NCI-H2196 treated with DMSO at 0.1 percent for 48 hours (cell line): ENCODE results near the gene DNMT3A.

Experiments used
- DNase-seq: peaks from one replicate; lab custom pipeline; 2025; ENCODE audit not compliant: unreplicated experiment; lab: John Stamatoyannopoulos, UW

DNMT3A gene

DNA sequence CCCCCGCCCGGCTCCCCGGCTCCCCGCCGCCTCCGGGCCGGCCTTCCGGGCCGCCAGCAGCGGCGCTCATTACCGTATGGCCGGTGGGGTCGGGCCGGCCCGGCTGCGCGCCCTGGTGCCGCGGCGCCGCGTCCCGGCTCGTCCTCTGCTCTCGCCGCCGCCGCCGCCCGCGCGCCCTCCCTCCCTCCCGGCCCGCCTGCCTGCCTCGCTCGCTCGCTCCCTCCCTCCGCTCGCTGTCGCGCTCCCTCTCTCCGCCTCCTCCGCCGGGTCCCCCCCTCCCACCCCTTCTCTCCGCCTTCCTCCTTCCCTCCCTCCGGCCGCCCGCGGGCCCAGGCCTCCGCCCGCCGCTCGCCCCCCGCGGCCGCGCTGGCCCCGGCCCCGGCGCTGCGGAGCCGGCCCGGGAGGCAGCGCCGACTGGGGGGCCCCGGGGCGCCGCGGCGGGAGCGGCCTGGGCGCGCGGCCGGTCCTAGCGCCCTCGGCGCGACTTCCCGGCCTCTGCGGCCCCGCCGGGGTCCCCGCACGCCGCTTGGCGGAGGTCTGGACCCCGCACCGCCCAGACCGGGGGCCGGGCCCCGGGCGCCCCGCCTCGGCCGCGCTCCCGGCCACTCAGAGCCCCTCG lies at the start of gene DNMT3A:
TSS of gene DNMT3A (minus strand) at position 173 of the 619 bp plus-strand sequence. CDS start 27,941 bp downstream, outside the sequence.
- DNase-seq, result peak; percentile 64

DNA sequence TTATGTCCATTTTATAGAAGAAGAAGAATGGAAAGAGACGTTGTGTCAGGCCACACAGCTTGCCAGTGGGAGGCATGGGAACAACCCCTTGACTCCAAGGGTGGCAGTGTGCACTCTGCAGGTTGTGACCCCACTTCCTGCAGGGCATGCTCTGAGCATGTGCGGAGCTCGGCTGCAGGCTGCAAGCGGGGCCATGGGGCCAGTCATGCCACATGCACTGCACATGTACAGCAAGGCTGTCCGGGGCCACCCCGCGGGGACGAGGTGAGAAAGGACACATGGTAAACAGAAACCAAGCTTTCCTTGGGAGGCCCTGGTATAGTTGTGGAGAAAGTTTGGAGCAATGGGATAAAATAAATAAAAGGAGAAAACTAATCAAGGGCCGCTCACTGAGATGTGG lies 47.4 kb upstream of the DNMT3A start:
- no peak for DNase-seq

DNA sequence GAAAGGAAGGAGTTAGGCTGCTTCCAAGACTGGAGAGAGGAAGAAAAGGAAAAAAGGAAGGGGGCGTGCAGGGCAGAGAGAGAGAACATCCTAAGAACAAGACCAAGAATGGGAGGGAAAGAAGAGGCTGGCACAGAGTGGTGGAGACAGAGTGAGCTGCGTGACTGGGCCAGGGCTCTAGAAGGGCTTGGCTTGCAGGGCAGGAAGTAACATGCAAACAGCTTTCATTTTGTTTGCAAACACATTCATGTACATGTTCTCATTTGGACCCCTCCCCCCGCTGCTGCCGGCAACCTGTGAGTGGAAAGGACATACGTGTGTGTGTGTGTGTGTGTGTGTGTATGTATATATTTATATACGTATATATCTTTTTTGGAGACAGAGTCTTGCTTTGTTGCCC lies 46.8 kb upstream of the DNMT3A start:
- DNase-seq, result no peak

DNA sequence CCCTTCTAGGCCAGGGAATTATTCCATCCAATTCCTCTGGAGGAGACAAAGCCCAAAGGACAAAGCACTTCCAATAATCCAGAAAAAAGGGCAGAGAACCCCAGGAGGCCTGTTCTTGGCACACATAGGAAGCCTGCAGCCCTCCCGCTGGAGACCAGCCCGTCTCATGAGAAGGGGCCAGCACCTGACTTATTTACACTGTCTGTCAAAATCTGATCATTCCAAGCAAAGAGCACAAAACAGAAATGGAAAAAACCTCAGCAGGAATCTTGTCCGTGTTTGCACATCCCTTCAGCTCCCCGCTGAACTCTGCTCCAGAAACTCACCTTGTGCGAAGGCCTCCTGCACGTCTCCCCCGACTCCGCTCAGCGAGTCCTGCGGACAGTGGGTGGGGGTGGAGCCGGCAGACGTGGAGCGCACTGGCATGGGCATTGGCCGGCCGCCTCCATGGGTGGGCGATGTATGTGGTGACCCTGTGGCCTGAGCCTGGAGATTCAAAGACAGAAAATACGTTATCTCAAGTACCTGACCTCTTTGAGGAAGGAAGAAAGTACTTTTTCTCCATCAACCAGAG lies 46.2 kb upstream of the DNMT3A start:
- DNase-seq, result no peak

DNA sequence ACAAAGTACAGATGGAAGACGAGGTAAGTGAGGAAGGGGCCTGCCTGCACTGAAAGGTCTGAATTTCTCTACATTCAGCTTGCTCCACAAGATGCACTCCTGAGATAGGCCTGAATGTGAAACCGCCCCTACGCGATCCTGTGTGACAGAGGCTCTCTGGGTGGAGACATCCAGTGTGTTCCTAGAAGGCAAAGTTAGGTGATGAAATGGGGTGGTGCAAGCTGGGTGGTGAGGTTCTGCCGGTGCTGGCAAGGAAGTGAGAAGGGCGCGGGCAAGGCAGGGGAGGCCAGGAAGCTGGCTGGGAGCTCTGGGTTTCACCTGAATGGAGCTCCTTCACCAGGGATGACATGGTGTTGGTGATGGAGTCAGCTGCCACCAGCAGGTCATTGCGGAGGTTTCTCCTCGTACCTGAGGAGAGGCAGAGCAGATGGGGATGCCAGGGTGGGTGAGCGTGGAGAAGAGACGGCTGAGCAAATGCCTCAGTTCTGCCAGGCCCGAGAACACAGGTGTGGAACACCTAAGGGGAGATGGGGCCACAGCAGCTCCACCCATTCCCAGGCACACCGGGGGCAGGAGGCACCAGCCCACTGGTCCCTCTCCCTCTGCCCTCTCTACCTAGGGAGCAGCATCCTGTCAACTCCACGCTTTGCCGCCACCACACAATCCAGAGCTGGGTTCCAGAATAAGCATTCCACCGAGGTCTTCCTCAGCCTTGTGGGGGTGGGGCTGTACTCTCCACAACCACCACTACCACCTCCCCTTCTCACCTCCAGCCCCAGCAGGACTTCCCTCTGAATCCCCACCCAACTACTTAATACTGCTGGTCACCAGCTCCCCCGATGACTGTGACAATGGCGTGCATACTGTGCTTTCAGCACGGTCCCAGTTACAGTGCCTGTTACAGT lies 45.5 kb upstream of the DNMT3A start:
- DNase-seq, result no peak

DNA sequence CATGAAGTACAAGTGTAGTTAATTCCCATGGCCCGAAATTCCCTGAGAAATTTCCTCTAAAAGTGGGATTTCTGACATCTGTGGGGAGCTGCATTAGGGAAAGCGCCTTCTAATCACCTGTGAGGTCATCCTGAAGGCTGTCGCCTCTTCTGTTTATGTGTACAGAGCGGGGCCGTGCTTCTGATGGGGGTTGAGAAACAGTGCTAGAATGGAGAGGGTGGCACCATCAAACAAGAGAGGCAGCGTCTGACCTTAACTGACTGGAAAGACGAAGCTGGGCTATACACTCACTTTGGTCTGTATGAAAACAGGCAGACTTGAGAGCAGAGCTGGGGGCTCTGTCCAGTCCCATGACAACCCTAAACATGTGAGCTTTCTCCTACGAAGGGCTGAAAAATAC lies 44.2 kb upstream of the DNMT3A start:
- no peak for DNase-seq

DNA sequence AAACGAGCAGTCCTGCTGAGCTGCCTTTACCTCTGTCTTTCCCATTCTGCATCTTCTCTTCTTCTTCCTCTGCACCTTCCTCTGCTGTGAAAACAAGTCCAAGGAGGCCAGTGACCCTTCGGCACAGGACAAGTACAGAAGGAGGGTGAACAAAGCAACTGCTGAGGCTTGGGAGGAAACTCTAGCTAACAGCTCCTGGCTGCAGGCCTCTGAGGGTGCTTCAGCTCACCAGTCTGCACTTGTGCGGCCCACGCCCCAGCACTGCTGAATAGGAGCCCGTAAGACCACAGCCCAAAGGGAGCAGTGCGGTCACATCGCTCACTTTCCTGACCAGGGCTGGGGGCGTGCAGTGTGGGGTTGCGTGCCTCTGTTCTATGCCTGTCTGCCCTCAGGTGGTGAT lies 42.1 kb upstream of the DNMT3A start:
- DNase-seq, result no peak

DNA sequence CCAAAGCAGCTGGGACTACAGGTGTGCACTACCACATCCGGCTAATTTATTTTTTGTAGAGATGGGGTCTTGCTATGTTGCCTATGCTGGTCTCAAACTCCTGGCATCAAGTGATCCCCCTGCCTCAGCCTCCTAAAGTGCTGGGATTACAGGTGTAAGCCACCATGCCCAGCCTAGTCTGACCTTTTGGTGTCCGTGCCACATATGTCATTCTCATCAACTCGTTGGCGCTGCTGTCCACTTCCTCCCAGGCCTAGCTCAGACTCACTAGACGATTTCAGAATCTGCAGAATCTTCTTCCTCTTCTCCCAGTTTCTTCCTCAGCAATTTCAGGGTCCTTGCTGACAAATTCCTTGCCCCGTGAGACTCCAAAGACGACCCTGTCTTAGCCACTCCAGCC lies 39.8 kb upstream of the DNMT3A start:
- no peak for DNase-seq

DNA sequence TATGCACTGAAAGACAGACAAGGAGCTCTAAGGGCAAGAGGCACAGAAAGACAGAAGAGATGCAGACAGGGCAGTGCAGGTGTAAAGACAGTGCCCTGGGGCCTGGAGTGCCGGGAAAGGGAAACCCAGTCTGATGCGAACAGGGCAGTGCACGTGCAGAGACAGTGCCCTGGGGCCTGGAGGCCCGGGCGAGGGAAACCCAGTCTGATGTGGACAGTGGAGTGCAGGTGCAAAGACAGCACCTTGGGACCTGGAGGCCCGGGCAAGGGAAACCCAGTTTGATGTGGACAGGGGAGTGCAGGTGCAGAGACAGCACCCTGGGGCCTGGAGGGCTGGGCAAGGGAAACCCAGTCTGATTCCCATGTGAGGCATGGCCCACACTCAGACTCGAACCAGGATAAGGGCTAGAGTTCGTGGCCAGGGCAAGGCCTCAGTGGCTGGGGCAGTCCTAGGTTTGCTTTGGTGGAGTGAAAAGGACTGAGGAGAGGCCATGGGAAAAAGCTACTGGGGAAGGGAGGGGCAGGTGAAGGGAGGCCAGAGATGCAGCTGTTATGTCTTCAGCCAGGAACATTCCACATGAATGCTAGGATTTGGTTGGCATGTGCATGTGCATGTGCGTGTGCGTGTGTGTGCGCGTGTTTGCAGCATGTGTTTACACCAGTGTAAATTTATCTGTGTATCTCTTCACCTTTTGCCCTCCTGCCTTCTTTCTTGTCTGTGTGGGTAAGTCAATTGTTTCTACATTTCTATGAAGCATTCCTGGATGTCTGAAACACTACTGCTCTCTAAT lies 39.1 kb upstream of the DNMT3A start:
- DNase-seq, result no peak

DNA sequence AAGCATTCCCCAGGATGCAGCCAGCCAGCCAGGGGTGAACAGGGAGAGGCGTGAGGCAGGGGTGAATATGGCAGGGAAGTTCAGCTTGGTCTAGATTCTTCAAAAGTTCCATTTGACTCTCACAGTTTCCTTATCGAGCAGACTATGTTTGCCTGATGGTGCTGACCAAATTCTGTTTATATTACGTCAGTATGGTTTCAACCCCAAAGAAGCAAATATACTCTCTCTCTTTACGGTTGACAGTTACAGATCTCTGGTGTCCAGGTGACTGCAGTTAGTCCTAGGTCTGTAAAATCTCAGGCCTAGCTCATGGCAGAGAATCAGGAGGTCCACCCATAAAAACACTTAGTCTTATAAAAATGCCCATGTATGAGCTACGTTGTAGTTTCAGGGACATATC lies 38.3 kb upstream of the DNMT3A start:
- no peak for DNase-seq

DNA sequence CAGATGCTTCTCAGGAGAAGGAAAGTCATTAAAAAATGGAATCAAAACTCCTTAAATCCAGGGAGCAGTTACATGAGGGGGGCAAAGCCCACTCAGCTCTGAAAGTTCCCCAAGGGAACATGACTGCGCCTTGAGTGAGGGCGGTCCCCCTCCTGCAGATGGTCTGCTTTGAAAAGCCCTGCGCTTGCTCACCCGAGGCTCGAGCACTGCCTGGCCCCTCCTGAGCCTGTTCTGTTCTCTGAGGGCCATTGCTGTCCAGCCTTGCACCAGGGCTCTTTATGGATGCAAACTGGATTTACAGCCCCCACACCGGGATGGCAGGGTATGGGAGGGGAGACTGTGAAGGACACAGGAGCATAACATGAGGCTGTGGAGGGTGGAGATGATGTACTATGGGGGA lies 37.8 kb upstream of the DNMT3A start:
- no peak for DNase-seq

DNA sequence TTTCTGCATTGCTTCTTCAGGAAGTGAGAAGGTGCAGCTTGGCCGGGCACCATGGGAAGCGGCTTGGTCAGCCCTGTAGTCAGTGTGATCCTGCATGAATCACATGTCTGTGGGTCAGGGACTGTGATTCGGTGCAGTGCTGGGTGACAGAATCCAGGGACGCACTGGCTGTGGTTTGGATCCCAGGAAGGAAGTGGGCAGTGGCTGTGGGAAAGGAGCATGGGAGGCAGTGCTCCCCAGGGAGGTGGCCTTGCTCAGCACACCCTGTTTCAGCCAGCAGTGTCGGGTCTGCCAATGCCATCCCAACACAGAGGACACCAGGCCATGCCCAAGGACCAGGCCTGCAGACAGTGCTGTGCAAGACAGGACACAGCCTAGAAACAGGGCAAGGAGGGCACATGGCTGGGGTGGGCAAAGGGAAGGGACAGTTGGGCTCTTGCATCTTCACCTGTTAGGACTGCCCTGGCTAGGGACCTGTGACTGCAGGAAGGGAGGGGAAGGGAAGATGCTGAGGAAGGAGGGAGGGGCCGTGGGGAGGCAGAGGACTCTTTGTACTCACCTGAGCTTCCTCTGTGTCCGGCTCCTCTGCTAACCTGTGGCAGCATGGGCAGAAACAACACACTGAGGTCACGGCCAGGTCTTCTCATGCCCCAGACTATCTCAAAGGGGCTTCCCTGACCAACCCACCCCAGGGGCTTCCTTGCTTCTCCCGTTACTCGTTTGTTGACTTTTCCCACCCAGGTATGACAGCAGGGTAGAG lies 37.2 kb upstream of the DNMT3A start:
- no peak for DNase-seq

DNA sequence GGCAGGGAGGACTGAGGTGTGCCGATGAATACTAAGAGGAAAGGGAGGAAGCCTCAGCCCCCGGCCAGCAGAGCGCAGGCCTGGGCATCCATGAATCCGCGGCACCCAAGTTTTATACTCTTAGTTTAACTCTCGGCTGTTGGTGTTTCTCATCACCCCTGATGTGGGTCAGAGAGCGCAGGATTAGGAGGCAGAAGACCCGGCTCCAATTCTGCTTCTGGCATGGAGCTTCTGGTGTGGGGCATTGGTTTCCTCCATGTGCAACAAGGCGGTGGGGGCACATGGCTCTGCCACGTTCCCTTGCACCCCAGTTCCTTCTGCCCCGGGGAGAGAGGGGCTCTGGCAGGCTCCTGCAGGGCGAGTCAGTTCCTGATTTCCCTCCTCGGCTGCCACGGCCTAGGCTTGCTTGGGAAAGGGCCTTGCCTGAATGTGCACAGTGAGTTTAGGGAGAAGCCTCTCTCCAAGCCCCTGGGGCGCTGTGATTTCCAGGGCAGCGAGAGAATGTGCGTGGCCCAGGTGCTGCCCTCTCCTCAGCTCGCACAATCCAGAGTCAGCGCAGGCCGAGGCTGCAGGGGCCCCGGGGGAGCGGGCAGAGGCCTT lies 36.2 kb upstream of the DNMT3A start:
- no peak for DNase-seq

DNA sequence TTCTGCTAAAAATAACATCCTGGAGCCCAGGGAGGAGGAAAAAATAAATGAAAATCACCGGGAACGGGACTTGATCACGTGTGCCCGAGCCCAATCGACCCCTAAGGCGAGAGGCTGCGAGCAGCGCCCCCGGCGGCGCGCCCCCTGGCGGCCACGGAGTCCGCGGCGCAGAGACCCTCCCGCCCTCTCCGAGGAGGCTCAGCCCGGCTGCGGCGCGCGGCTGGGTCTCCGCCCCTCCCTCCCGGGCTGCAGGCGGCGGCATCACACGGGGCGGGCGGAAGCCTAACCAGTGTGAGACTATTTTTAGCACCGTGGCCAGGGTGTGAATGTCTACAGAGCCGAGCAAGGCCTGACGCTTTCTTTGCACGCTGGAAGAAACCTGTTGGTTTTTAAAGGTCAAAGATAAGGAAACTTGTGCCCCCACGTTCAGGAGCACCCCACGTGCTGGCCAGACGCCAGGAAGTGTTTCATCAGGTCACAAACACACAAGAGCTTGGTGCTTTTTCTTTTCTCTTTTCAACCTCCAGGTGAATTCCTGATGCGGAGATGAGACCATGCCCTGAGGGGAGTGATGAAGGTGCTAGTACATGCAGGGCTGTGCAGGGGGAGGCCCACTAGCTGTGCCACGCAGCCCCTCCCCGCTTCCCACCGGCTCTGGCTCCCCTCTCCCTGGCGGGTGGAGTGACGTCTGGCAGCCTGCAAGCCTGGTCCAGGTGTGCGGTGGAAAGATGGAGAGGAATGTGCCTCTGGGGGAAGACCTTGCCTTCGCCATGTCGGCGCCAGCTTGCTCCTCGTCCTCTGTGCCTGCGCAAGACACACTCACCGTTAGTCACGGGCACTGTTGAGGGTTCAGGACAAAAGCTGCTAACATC lies 35.3 kb upstream of the DNMT3A start:
- DNase-seq, result peak; percentile 79

DNA sequence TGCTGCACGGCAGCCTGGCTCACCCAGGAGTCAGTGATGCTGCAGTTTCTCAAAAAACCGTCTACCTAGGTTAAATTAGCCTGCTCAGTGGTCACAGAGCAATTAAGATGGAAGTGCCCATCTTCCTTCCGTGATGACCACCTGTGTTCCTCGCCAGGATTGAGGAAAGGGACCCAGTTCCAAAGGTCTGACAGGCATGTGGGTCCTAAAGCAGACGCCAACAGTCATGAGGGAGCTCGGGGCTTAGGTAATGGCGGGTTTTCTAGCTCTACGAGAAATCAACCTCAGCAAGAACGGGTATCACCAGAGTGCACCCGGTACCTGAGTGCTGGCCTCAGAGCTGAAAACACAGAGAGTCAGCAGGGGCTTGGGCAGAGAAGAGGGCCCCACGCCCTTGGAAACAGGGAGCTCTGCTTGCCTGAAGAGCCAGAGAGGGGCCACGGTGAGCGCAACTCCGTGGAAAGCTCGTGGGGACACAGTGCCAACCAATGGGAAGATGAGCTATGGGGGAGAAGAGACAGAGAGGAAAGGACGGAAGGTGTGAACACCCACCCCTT lies 34.3 kb upstream of the DNMT3A start:
- no peak for DNase-seq

DNA sequence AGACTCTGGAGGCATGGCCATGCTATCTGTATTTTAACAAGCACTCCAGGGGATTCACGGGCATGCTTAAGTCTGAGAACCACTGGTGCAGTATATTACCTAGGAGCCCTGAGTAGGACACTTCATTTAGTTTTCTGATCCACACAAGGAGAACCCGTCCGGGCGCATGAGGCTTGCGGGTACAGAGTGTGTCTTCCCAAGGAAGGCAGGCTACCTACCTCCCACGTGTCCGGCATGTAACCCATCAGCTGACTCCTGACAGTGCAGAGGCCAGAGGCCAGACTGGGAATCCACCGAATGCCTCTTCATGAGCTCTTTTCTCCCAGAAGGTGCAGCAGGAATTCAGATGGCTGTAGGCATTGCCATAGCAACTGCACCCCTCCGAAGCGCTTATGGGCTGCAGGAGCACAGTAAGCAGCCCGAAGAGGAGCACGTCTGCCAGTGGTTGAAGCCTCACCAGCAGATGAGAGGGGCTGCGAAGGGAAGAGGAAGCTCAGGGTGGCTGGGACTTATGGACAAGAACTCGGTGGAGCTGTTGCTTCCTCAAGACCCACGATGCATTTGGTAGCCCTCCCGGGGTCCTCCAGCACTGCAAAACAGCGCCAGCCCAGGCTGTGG lies 33.8 kb upstream of the DNMT3A start:
- DNase-seq, result no peak

DNA sequence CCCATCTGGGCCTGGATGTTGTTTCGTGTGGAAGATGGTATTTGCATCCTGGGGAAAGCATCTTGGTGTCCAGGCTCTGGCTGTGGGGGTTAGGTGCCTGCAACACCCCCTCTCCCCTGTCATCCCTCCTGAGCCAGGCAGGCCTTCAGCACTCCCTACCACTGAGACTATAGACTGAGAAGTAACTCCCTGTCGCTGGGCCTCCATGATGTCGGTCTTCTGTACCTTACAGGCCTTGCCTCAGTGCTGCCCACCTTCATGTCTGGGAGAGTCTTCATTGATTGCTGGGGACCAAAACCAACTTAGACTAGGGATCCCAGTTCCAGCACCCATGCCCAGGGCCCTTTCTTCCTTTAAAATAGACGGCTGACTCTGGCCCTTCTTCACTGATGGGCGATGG lies 33.1 kb upstream of the DNMT3A start:
- no peak for DNase-seq

DNA sequence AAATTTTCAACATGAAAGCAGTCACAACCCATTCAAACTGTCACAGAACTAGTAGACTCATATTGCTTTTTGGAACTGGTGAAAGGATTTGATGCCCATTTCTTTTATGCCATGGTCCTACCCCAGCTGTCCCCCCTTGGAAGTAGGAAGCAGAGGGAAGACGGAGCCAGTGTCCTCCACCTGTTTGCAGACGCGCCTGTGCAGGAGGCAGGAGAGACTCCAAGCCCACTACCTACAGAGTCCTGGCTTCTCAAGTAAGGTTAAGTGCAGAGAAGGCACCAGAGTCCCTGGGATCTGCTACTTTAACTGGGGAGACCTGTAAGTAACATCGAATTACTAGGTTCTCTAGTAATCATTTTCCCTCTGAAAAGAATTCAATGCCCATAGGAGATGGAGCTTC lies 32.7 kb upstream of the DNMT3A start:
- no peak for DNase-seq
